Measurements from ENCODE around the gene NFIX.

NFIX gene

DNA sequence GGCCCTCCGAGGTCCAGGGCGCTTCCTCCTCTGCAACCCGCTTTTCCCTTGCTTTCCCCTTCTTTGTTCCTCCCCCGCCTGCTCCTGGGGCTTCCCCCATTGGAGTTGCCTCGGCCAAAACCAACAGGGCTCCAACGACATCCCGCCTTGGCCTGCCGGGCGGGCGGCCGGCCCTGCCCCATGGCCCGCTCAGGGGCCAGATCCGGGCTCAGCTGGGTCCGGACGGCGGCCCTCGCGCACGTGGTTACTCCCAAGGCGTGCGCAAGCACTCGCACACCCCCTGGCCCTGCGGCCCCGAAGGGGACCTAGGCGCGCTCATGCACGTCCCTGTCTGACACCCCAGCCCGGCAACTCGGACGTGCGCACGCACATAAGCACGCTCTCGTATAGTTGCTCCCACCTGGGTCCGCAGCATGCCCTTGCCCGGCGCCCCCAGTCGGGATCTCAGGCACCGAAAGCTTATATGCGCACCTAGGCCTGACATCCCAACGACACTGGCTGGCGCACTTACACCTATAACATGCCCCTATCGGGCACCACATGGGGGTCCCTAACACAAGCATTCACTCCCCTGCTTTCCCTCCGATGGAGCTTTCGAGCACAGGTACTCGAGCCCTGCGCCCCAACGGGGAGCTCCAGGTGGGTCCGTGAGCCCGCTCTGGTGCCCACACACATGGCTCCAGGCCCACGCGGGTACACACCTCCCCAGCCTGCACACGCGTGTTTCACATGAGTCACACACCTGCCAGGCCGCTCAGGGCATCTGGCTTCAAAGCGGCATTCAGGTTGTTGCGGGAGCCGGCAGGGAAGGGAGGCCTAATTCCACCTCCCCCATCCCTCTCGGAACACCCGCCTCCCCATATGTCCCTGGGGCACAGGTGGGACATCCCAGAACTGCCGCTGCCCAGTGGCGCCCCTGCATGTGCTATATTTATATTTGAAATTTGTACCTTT lies 15.0 kb downstream of the NFIX start:
- no peak for DNase-seq

GRCh38 chr19:13010992-13011652 lies 15.8 kb downstream of the NFIX start:
- no peak for DNase-seq

DNA sequence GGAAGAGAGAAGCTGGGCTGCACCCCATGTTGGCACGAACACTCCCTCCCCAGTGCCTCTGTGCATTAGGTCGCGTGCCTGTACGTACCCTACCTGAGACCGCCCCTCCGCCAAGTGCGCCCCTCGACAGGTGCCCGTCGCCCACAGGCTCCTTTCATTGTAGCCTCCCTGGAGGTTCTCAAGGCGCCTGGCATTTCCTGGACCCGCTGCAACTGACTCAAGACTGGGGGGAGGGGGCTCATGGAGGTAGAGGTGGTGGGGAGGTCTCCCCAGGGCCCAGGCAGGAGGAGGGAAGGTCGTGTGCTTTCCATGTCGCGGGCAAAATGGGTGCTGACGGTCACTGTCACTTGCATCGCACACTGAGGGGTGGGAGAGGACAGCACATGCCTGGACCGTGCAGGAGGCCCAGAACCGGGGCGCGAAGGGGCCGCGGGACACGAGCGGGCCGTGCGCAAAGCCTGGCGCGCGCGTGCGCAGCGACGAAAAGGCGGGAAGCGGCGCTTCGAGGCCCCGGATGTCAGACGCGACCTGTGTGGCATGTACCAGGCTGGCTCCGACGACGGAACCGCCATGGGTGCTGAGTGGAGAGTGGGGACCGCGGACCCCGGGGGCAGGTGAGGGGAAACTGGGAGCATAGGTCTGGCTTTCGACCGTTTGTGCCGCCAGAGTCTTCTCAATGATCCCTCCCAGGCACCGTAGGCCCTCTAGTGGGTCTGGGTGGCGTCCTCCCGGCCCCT lies 16.5 kb downstream of the NFIX start:
- DNase-seq, result peak in 1 of 2 experiments; percentile 61

- DNase-seq, result no peak
These were observed 17.1 kb downstream of the NFIX start for GRCh38 chr19:13012390-13012689.

GRCh38 chr19:13012690-13013608 lies 17.7 kb downstream of the NFIX start:
- peak; percentile 58 for DNase-seq

DNA sequence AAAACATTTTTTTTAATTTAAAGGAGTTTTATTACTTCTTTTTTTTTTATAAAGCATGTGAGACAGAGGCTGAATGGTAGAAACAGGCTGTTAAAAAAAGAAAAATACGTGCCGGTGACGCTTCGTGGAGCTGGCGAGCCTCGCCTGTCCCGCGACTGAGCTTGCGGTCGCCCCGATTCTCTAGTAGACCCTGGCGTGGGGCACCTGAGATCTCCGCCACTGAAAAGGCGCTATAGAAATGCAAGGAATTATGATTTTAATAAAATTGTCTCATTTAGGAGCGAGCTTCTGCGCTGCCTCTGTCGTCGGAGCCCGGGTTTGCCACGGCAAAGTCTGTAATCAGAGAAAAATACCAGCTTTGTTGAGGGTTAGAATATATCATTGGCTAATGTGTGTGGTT lies 18.4 kb downstream of the NFIX start:
- no peak for DNase-seq

DNA sequence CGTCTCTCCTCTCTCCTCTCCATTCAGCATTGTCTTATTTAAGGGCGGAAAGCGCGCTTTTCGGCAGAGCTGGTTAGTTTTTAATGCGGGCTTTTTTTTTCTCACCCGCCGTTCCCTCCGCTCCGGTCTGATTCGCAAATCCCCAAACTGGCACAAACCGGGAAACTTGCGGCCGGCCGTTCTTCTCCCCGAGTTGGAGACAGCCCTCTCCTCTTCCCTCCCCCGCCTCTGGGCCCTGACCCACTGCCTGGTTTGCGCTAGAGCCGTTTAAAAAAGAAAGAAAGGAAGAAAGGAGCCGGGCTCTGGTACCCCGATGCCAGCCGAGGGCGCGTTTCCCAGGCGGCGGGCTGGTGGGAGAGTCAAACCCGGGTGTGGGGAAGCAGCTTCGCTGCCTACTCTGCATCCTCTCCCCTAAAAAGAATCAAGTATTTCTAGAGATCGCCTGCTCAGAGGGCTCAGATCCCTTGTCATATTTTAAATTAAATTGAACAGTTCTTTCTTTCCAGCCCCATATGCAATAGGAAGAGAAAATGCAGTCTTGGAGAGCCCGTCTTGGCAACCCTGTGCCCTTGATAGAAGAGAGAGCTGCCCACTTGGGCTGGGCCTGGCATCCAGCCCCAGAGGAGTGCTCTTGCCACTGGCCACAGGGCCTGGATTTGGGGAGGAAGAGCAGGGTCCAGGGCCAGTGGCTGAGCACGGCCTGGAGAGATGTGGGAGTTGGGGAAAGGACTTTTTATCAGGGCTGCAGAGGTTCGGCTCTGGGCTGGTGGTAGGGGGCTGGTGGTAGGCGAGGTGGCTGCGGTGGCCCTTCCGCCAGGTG lies 19.0 kb downstream of the NFIX start:
- DNase-seq, result no peak

DNA sequence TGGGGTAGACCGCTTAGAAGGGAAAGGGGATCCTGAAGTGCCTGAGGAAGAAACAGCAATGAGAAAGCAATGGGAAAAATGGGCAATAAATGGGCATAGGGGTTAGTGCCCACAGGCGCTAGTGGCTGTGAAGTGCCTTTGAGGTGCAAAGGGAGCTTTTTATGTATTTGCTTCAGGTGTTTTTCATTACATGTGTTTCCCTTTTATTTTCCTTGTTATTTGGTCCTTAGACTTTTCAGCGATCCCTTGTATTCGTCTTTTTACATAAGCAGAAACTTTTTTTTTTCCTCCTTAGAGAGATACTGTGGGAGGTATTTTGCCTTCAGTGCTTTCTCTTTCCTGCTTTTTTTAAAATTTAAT lies 19.6 kb downstream of the NFIX start:
- no peak for DNase-seq

GRCh38 chr19:13015361-13016223 lies 20.3 kb downstream of the NFIX start:
- no peak for DNase-seq

DNA sequence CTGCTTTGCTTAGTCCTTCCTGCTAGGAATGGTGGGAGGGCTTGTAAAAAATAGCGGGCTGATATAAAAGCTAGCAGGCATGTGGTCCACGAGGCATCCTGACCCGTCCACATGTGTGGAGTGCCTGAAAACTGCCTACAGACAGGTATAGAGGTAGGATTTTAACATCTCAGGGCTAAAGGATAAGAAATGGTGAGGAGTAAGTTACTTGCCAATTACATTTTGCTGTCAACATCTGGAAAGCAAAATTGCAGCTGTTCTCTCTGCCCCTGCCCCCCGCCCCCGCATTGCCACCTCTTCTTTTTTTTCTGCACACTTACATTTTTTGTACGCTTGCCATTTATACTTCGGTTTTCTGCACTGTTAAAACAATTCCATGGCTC lies 21.0 kb downstream of the NFIX start:
- no peak for DNase-seq

DNA sequence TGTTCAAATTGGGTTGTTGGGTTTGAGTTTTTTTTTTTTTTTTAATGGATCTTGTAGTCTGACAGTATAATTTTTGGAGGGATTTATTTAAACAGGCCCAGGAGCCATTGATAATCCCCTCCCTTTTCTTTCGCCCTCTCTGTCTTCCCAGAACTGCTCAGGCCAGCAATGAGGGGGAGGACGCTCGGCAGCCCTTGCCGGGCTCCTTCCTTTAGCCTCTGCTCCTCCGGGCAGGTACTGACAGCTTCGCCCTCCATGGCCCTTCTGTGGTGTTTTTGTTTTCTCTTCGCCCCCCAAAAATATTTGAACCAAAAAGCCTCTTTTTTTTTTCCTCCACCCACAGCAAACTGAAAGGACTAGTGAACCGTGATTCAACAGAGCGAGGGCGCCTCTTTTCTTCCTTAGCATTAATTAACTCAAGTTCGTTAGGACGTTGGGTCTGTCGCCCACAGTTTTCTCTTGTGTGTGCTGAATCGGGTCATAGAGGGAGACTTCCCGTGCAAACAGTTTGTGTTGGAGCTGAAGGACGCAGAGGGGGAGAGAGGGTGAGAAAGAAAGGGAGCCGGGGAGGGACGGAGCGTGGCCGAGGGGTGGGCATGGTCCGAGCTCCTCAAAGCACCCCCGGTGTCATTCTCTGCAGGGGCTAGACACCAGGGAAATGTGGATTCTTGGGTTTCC lies 21.5 kb downstream of the NFIX start:
- DNase-seq, result no peak

- DNase-seq, result no peak
These were observed 22.2 kb downstream of the NFIX start for GRCh38 chr19:13017306-13018034.

GRCh38 chr19:13018035-13018914 lies 23.0 kb downstream of the NFIX start:
- DNase-seq, result no peak

DNA sequence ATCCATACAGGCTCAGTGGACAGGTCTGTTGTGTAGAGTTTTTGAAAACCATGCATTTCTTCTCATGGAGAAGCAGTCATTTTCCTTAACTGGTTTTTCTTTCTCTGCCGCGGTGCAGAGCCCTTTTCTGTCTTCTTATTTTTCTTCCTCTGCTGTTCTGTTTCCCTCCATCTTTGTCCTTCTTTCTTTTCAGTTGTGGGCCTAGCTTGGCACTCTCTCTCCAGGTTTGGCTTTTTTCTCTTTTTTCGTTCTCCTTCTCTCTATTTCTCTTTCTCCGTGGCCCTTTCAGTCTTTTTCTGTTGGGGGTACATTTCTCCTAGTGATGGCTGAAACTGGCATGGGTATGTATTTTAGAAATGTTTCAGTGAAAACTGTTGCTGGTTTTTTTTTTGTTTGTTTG lies 24.1 kb downstream of the NFIX start:
- DNase-seq, result no peak

DNA sequence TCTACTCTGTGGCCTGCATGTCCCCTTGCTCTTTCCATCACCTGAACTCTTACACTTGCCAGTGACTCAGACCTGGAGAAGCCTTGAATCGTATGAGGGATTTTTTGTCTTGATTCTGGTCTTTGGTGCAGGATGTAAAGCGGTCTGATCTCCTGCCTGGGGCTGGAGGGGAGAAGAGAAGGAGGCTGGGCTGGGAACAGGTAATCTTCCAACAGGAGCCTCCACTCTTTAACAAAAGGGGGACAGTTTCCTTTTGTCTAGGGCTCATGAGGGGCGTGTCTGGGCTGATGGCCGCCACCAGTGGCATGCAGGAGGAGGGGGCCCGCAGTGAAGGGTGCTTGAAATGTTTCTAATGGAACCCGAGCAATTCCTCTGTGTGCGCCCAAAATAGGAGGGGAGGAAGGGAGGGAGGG lies 24.7 kb downstream of the NFIX start:
- no peak for DNase-seq

- no peak for DNase-seq
These were observed 27.0 kb downstream of the NFIX start for GRCh38 chr19:13022111-13022858.

DNA sequence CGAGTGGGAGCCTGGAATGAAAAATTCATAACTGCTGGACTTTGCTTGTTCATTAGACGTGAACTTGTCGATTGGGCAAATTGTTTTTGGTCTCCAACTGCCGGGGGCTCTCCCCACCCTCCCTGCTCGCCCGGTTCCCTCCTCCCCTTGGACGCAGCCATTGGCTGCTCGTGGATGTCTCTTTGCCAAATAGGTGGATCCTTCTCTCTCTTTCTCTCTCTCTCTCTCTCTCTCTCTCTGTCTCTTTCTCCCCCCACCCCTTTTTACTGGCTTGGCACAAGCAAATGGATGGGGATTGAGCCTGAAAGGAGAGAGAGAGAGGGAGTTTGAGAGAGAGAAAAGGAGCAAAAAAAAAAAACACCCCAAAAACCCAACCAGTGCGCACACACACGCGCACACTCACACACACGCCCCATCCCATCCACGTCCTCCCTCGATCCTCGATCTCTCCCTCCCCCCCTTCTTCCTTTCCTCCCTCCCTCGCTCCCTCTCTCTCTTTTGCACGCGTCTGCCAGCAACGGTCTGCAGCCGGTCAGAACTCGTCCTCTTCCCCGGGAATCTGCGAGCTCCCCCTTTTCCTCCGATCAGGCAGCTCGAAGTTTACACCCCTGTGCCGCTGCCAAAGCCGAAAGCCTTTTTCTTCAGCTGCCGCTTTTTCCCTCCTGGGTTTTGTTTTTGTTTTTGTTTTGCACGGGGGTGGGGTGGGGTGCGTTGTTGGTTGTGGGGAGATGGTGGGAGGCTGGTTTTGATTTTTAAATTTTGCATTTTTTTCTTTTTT lies 27.8 kb downstream of the NFIX start:
- no peak for DNase-seq

All from activated T-cell treated with anti-CD3 and anti-CD28 coated beads, Interleukin-2, amount 50 U/mL, for 48 hours (primary cell).